Endothelial cell of umbilical vein (primary cell): Measurements from ENCODE around the gene AXDND1. TPM values are rescaled to one million over a fixed set of nuclear protein-coding genes. Genes with fewer than 3 reads are reported as not detected.
"Not testable (repeated sequence)": the region's sequence is repeated elsewhere in the genome, so short reads cannot be mapped to it uniquely, and the experiment has no call there.

Experiments used
- BruUV-seq: library from RNA; stranded (reverse); fragments of 400-500 nt; replicated peaks from 2 replicates; lab custom pipeline; 2021; lab: Mats Ljungman, UMichigan
- CTCF ChIA-PET: fragments of 300-600, 350-600 bp; sonication (Branson Sonifier 250); formaldehyde crosslinking; loops from one replicate; lab custom pipeline; 2021; ENCODE audit warnings: antibody characterized with exemption, inconsistent platforms; lab: Charles Lee
- POLR2A ChIA-PET: fragments of 300-600, 350-600 bp; sonication (Branson Sonifier 250); formaldehyde crosslinking; loops from one replicate; lab custom pipeline; 2021; ENCODE audit warnings: antibody characterized with exemption, inconsistent platforms; lab: Charles Lee
- DNase-seq: peaks from one replicate; pipeline ENCODE4 v3.0.0-alpha.2; 2011; ENCODE audit warnings: low read depth, low spot score
- FAIRE-seq: peaks from 2 replicates; lab custom pipeline; 2011; peaks lifted over from hg19 to GRCh38; lab: Jason Lieb, UNC
- H2AFZ ChIP-seq: 2 replicates; pipeline ENCODE4 v1.6.0; 2012; ENCODE audit warnings: low read depth, low read length, control low read depth, inconsistent platforms
- H3K27ac ChIP-seq: 2 replicates; pipeline ENCODE4 v1.5.1; 2011; ENCODE audit warnings: low read depth, mild to moderate bottlenecking, control low read depth, low read length, moderate library complexity; ENCODE audit not compliant: insufficient read depth
- H3K27me3 ChIP-seq, 2 experiments: 2 replicates each; pipeline versions ENCODE4 v1.6.0 to v1.6.1; 2011; ENCODE audit warnings: low read length in 2 of 2, mixed read lengths in 1 of 2; ENCODE audit not compliant: control insufficient read depth in 2 of 2, insufficient read depth in 2 of 2
- H3K36me3 ChIP-seq, 2 experiments: 2 replicates in 1 of 2; 3 replicates in 1 of 2; pipeline ENCODE4 v1.5.1; 2011; ENCODE audit warnings: low read length in 2 of 2, mild to moderate bottlenecking in 1 of 2, moderate library complexity in 1 of 2; ENCODE audit not compliant: control insufficient read depth in 2 of 2, insufficient read depth in 2 of 2; ENCODE audit errors: extremely low read depth in 1 of 2
- H3K4me1 ChIP-seq: 3 replicates; pipeline ENCODE4 v1.5.1; 2011; ENCODE audit warnings: mild to moderate bottlenecking, low read length; ENCODE audit not compliant: control insufficient read depth, insufficient read depth; ENCODE audit errors: extremely low read depth
- H3K4me2 ChIP-seq: 2 replicates; pipeline ENCODE4 v1.6.1; 2011; ENCODE audit warnings: low read length, control low read depth, mixed read lengths; ENCODE audit not compliant: insufficient read depth
- H3K4me3 ChIP-seq, 3 experiments: fragments of 200-600 bp in 1 of 3; sonication (generic), shearing (Covaris generic) in 1 of 3; replicated peaks in 1 of 3; 2 replicates each; pipeline ENCODE4 v1.5.1; 2011 to 2016; ENCODE audit warnings: control low read depth in 3 of 3, low read length in 3 of 3, mild to moderate bottlenecking in 2 of 3, inconsistent platforms in 1 of 3, low read depth in 1 of 3, moderate library complexity in 1 of 3; ENCODE audit not compliant: insufficient read depth in 1 of 3
- H3K79me2 ChIP-seq: 2 replicates; pipeline ENCODE4 v1.6.0; 2012; ENCODE audit warnings: low read length, inconsistent platforms; ENCODE audit not compliant: control insufficient read depth, insufficient read depth
- H3K9ac ChIP-seq: replicated peaks from 2 replicates; pipeline ENCODE3; 2011; ENCODE audit warnings: low read length, control low read depth; ENCODE audit not compliant: insufficient read depth; ENCODE audit errors: extremely low read depth
- H3K9me1 ChIP-seq: replicated peaks from 3 replicates; pipeline ENCODE4 v1.6.0; 2011; ENCODE audit warnings: mild to moderate bottlenecking, low read length; ENCODE audit not compliant: control insufficient read depth, insufficient read depth; ENCODE audit errors: extremely low read depth
- H3K9me3 ChIP-seq: replicated peaks from 2 replicates; pipeline ENCODE4 v1.5.1; 2012; ENCODE audit warnings: low read length, inconsistent platforms; ENCODE audit not compliant: control insufficient read depth, insufficient read depth
- H4K20me1 ChIP-seq: replicated peaks from 2 replicates; pipeline ENCODE3; 2011; ENCODE audit warnings: mild to moderate bottlenecking, low read length; ENCODE audit not compliant: control insufficient read depth, insufficient read depth; ENCODE audit errors: extremely low read depth
- FOS ChIP-seq: IDR thresholded peaks from 2 replicates; pipeline ENCODE4 v1.6.1; 2011; ENCODE audit warnings: mild to moderate bottlenecking, low read length, moderate library complexity, borderline replicate concordance; ENCODE audit not compliant: insufficient read depth
- GATA2 ChIP-seq: IDR thresholded peaks from 2 replicates; pipeline ENCODE4 v1.7.0; 2011; ENCODE audit warnings: low read depth, mild to moderate bottlenecking, moderate library complexity, mixed read lengths, low read length; ENCODE audit not compliant: insufficient read length, insufficient read depth
- MYC ChIP-seq: IDR thresholded peaks from one replicate; pipeline ENCODE4 v1.6.1; 2011; ENCODE audit warnings: mild to moderate bottlenecking, low read depth, low read length
- POLR2A ChIP-seq: IDR thresholded peaks from 2 replicates; pipeline ENCODE4 v1.6.1; 2012; ENCODE audit warnings: low read depth, mild to moderate bottlenecking, control low read depth, low read length
- POLR2AphosphoS5 ChIP-seq: IDR thresholded peaks from 2 replicates; pipeline ENCODE4 v1.6.1; 2012; ENCODE audit warnings: low read depth, mild to moderate bottlenecking, control low read depth, low read length, moderate library complexity; ENCODE audit not compliant: insufficient read depth
- dilution Hi-C: fragments of 300-500 bp; cut with MboI; formaldehyde crosslinking; loops from one replicate; pipeline ENCODE4 v1.15.0; 2019; ENCODE audit warnings: low sequenced_read_pairs; ENCODE audit not compliant: extremely low pct_ligation_motif_present
- intact Hi-C: fragments of 100-400 bp; cut with micrococcal nuclease; formaldehyde crosslinking; loops from one replicate; pipeline ENCODE4 v1.10.0; 2022
- polyA plus RNA-seq, 4 experiments: library from polyadenylated mRNA; depleted of rRNA in 3 of 4; stranded (reverse) in 3 of 4; unstranded in 1 of 4; fragments of >200 nt; gene quantifications; 2 replicates each; pipeline versions ENCODE4 v1.2.1 to v1.2.3, GENCODE V29; 2011 to 2012; ENCODE audit warnings: missing spikeins in 1 of 4
- total RNA-seq: library from RNA; stranded (reverse); gene quantifications from 2 replicates; pipeline ENCODE4 v1.2.3, GENCODE V29; 2021

Gene AXDND1
- total and polyA plus RNA-seq, 2 donors (not counting 3 experiments of a cell fraction or from before 2014, with no cell fraction given): 0.17 TPM; not detected in 1

DNA sequence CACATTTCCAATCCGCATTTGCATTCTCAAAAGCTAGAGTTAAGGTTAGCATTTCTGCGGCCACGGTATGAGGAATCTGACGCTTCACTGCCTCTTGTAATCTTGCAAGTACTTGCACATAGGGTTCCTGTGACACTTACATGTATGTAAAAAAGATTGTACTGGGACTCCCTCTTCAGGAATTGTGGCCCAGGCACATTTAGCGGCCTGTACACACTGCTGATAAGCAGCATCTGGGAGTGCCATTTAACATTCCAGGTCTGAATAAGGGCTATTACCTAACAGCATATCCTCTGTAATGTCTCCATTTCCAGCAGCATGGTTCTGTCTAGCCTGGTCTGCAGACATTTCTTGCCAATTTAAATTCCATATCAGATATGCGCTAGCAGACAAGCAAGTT lies 75.7 kb downstream of the AXDND1 start:
- H3K36me3 ChIP-seq: no peaks in the 10 kb centered on the region
- H2AFZ ChIP-seq: no peak overlapping the region
- no peak overlapping the region for H3K27ac ChIP-seq
- intact Hi-C loops (no loop called here), dilution Hi-C loops (no loop called here)
- H3K9me3 ChIP-seq: no peaks in the 10 kb centered on the region
- H3K27me3 ChIP-seq: no peaks in the 10 kb centered on the region
- BruUV-seq: no TSS peak
- TF ChIP-seq MYC: no peak
- TF ChIP-seq GATA2: no peak
- TF ChIP-seq POLR2A: no peak
- no peak for TF ChIP-seq POLR2AphosphoS5
- no peak for TF ChIP-seq FOS
- H3K4me1 ChIP-seq: no peaks in the 10 kb centered on the region
- H3K9me1 ChIP-seq: no peaks in the 10 kb centered on the region
- CTCF ChIA-PET: no interaction called here
- FAIRE-seq: no peak
- no peak overlapping the region for H3K9ac ChIP-seq
- no peaks in the 10 kb centered on the region for H4K20me1 ChIP-seq
- no peak overlapping the region for H3K4me3 ChIP-seq
- POLR2A ChIA-PET: no interaction called here
- DNase-seq: no peak
- no peak overlapping the region for H3K4me2 ChIP-seq
- H3K79me2 ChIP-seq: no peaks in the 10 kb centered on the region

DNA sequence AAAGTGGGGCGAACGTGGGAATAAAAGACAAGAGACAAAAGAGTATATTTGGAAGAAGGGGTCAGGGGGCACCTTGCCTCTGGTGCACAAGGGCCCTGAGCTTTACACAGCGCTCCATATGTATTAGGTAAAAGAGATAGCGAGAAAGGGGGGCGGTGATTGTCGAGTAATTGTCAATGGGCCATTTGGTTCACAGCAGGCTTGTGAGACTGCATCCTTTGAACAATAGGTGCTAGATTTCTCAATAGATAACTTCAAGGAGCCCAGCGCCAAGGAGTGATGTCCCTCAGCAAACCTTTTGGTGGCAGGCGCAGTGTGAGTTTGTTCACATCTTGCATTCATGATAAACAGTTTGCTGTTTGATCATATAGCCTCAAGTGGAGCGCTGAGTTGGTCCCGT lies 77.1 kb downstream of the AXDND1 start:
- POLR2A ChIA-PET, H3K79me2 ChIP-seq, DNase-seq, H3K9ac ChIP-seq, FAIRE-seq, H3K4me1 ChIP-seq, CTCF ChIA-PET, H3K4me2 ChIP-seq, BruUV-seq, H3K27me3 ChIP-seq, H3K36me3 ChIP-seq, H3K9me1 ChIP-seq, H2AFZ ChIP-seq, intact Hi-C loops, H3K9me3 ChIP-seq, H3K4me3 ChIP-seq, H4K20me1 ChIP-seq, dilution Hi-C loops, H3K27ac ChIP-seq: not testable (repeated sequence)
